Natural killer cell (primary cell): ENCODE data around the gene GPR12. TPM values are rescaled to one million over a fixed set of nuclear protein-coding genes. Genes with fewer than 3 reads are reported as not detected.

Experiments used
- ATAC-seq, 3 donors: fragments of 150-1000 bp in 2 of 3; fragments of 200-7000 bp in 1 of 3; cut with Tn5 transposase; 1 replicate in 1 of 3; 2 replicates in 2 of 3; pipeline ENCODE4 v1.10.0; 2021; ENCODE audit warnings: mild to moderate bottlenecking in 2 of 3, moderate library complexity in 2 of 3
- DNase-seq, 2 donors: peaks; one replicate each; pipeline versions ENCODE4 v3.0.0 to v3.0.0-alpha.2; 2013 to 2021; ENCODE audit warnings: mixed read lengths in 1 of 2
- H3K27ac ChIP-seq: one replicate; pipeline ENCODE4 v1.5.1; 2013; ENCODE audit warnings: mild to moderate bottlenecking, low read length
- H3K27me3 ChIP-seq: one replicate; pipeline ENCODE4 v1.6.1; 2013; ENCODE audit warnings: low read length; ENCODE audit not compliant: control insufficient read depth, insufficient read depth
- H3K36me3 ChIP-seq: one replicate; pipeline ENCODE4 v1.6.1; 2013; ENCODE audit warnings: low read length; ENCODE audit not compliant: control insufficient read depth, insufficient read depth
- H3K4me1 ChIP-seq: one replicate; pipeline ENCODE4 v1.6.1; 2013; ENCODE audit warnings: low read length; ENCODE audit not compliant: control insufficient read depth, insufficient read depth
- H3K4me3 ChIP-seq: one replicate; pipeline ENCODE4 v1.5.1; 2013; ENCODE audit warnings: low read length
- H3K9me3 ChIP-seq: one replicate; pipeline ENCODE4 v1.6.1; 2013; ENCODE audit warnings: low read length; ENCODE audit not compliant: control insufficient read depth, insufficient read depth
- H3K27ac Mint-ChIP-seq, 2 donors: one replicate each; pipeline ENCODE4 v1.8.0; 2022; ENCODE audit warnings: mild to moderate bottlenecking in 2 of 2, mixed read lengths in 2 of 2, moderate library complexity in 1 of 2
- H3K27me3 Mint-ChIP-seq, 2 donors: one replicate each; pipeline ENCODE4 v1.8.0; 2022; ENCODE audit warnings: low read depth in 2 of 2, mixed read lengths in 2 of 2
- H3K36me3 Mint-ChIP-seq: one replicate; pipeline ENCODE4 v1.8.0; 2022; ENCODE audit warnings: mixed read lengths
- H3K4me1 Mint-ChIP-seq, 2 donors: one replicate each; pipeline ENCODE4 v1.8.0; 2022; ENCODE audit warnings: mixed read lengths in 2 of 2
- H3K4me3 Mint-ChIP-seq: one replicate; pipeline ENCODE4 v1.8.0; 2022; ENCODE audit warnings: mild to moderate bottlenecking, moderate library complexity, mixed read lengths
- H3K9me3 Mint-ChIP-seq, 2 donors: one replicate each; pipeline ENCODE4 v1.8.0; 2022; ENCODE audit warnings: mixed read lengths in 2 of 2
- CTCF ChIP-seq: fragments of 200-600 bp; IDR thresholded peaks from one replicate; pipeline ENCODE4 v1.8.0; 2022; ENCODE audit warnings: antibody characterized with exemption
- WGBS: methylation state at CpG from one replicate; pipeline ENCODE4 v1.1.7; 2013; ENCODE audit warnings: missing lambda C conversion rate; ENCODE audit not compliant: insufficient coverage; 5-methylcytosine and 5-hydroxymethylcytosine counted together
- intact Hi-C: fragments of 100-400 bp; cut with micrococcal nuclease; formaldehyde crosslinking; loops from one replicate; pipeline ENCODE4 v1.14.2; 2022
- total RNA-seq, 4 donors: library from RNA; stranded (reverse); fragments of 120-200 nt in 1 of 4; gene quantifications; one replicate each; pipeline versions ENCODE4 v1.2.3 to v1.2.4, GENCODE V29; 2013 to 2022

Gene GPR12
- total RNA-seq, 3 donors from 2014 or later (not counting 1 experiment from before 2014, with no cell fraction given) = not detected

- H3K4me3 ChIP-seq = peak overlapping the region; percentile 36
- H3K27ac Mint-ChIP-seq = peak overlapping the region; percentile 41 to 59
- H3K4me1 Mint-ChIP-seq = peaks cover 13% of the 10 kb centered on the region in 2 donors
These were observed 24.4 kb upstream of the GPR12 start for GRCh38 chr13:26784704-26785639.

GRCh38 chr13:26780411-26780810, 19.8 kb upstream of the GPR12 start:
- H3K4me1 ChIP-seq = peaks cover 6% of the 10 kb centered on the region
- DNase-seq (no peak), ATAC-seq (no peak)
- no peaks in the 10 kb centered on the region for H3K9me3 Mint-ChIP-seq
- no peak overlapping the region for H3K4me3 ChIP-seq
- TF ChIP-seq CTCF = no peak
- no peaks in the 10 kb centered on the region for H3K36me3 Mint-ChIP-seq
- H3K27ac ChIP-seq = no peak overlapping the region
- no peaks in the 10 kb centered on the region for H3K9me3 ChIP-seq
- peaks cover 3 to 30% of the 10 kb centered on the region in 2 donors for H3K27me3 Mint-ChIP-seq
- H3K36me3 ChIP-seq = no peaks in the 10 kb centered on the region
- 94% methylated on average over 2 of the region's 4 CpGs for WGBS
- no peak overlapping the region for H3K27ac Mint-ChIP-seq
- H3K4me1 Mint-ChIP-seq = peaks cover 4 to 5% of the 10 kb centered on the region in 2 donors
- intact Hi-C loops = no loop called here
- no peaks in the 10 kb centered on the region for H3K27me3 ChIP-seq
- no peak overlapping the region for H3K4me3 Mint-ChIP-seq

More at GRCh38 chr13:26784704-26785639, 24.4 kb upstream of the GPR12 start:
- DNase-seq = peak in 1 of 2 donors; percentile 33
- WGBS = 23% methylated on average over 18 of the region's 18 CpGs
- Histone ChIP-seq H3K4me1 (peaks cover 17% of the 10 kb centered on the region), H3K27ac (peak overlapping the region; percentile 4), H3K36me3 (no peaks in the 10 kb centered on the region), H3K27me3 (no peaks in the 10 kb centered on the region), H3K9me3 (no peaks in the 10 kb centered on the region)
- H3K27me3 Mint-ChIP-seq = peaks cover 7 to 27% of the 10 kb centered on the region in 2 donors
- no peak for TF ChIP-seq CTCF
- intact Hi-C loops = no loop called here
- H3K4me3 Mint-ChIP-seq = peak overlapping the region; percentile 89
- H3K9me3 Mint-ChIP-seq = no peaks in the 10 kb centered on the region
- ATAC-seq = peak; percentile 47 to 68 (median 57)
- H3K36me3 Mint-ChIP-seq = no peaks in the 10 kb centered on the region

GRCh38 chr13:26779321-26779720, 18.7 kb upstream of the GPR12 start:
- no peak overlapping the region for H3K4me3 Mint-ChIP-seq
- H3K27ac ChIP-seq = no peak overlapping the region
- H3K4me3 ChIP-seq = no peak overlapping the region
- H3K27ac Mint-ChIP-seq = no peak overlapping the region
- 90% methylated on average over 4 of the region's 4 CpGs for WGBS
- H3K27me3 Mint-ChIP-seq = peaks cover 3 to 30% of the 10 kb centered on the region in 2 donors
- no peaks in the 10 kb centered on the region for H3K9me3 ChIP-seq
- H3K9me3 Mint-ChIP-seq = no peaks in the 10 kb centered on the region
- no peaks in the 10 kb centered on the region for H3K36me3 Mint-ChIP-seq
- no peaks in the 10 kb centered on the region for H3K4me1 ChIP-seq
- H3K4me1 Mint-ChIP-seq = no peaks in the 10 kb centered on the region
- DNase-seq (no peak), ATAC-seq (no peak)
- no peak for TF ChIP-seq CTCF
- no peaks in the 10 kb centered on the region for H3K27me3 ChIP-seq
- intact Hi-C loops = no loop called here
- no peaks in the 10 kb centered on the region for H3K36me3 ChIP-seq
